Smooth muscle cell (in vitro differentiated cells): ENCODE data around the gene EDN3. TPM values are rescaled to one million over a fixed set of nuclear protein-coding genes. Genes with fewer than 3 reads are reported as not detected.

Experiments
- DNase-seq: peaks from one replicate; lab custom pipeline; 2025; ENCODE audit not compliant: unreplicated experiment; lab: John Stamatoyannopoulos, UW
- H2AFZ ChIP-seq: fragments of 200-600 bp; sonication (generic); 2 replicates; pipeline ENCODE4 v1.6.0; 2016; ENCODE audit warnings: antibody characterized with exemption, low read depth, mild to moderate bottlenecking
- H3F3A ChIP-seq: fragments of 200-600 bp; sonication (generic); 2 replicates; pipeline ENCODE4 v1.6.0; 2017; ENCODE audit warnings: antibody characterized with exemption, low read depth
- H3K27ac ChIP-seq: fragments of 200-600 bp; sonication (generic); 2 replicates; pipeline ENCODE4 v1.5.1; 2016; ENCODE audit warnings: low read depth, mild to moderate bottlenecking
- H3K27me3 ChIP-seq: fragments of 200-600 bp; sonication (generic); 2 replicates; pipeline ENCODE4 v1.6.1; 2016; ENCODE audit warnings: low read depth, mild to moderate bottlenecking
- H3K36me3 ChIP-seq: fragments of 200-600 bp; sonication (generic); 2 replicates; pipeline ENCODE4 v1.5.1; 2016; ENCODE audit warnings: low read depth
- H3K4me1 ChIP-seq: fragments of 200-600 bp; sonication (generic); 2 replicates; pipeline ENCODE4 v1.5.1; 2016; ENCODE audit warnings: low read depth
- H3K4me2 ChIP-seq: fragments of 200-600 bp; sonication (generic); 2 replicates; pipeline ENCODE4 v1.6.0; 2016; ENCODE audit warnings: mild to moderate bottlenecking
- H3K4me3 ChIP-seq: fragments of 200-600 bp; sonication (generic); 2 replicates; pipeline ENCODE4 v1.5.1; 2016; ENCODE audit warnings: mild to moderate bottlenecking
- H3K79me2 ChIP-seq: fragments of 200-600 bp; sonication (generic); 2 replicates; pipeline ENCODE4 v1.6.0; 2016; ENCODE audit warnings: low read depth, mild to moderate bottlenecking
- H3K9ac ChIP-seq: fragments of 200-600 bp; sonication (generic); 2 replicates; pipeline ENCODE4 v1.6.0; 2016; ENCODE audit warnings: low read depth
- H3K9me3 ChIP-seq: fragments of 200-600 bp; sonication (generic); replicated peaks from 2 replicates; pipeline ENCODE4 v1.5.1; 2016; ENCODE audit warnings: low read depth
- H4K20me1 ChIP-seq: fragments of 200-600 bp; sonication (generic); 2 replicates; pipeline ENCODE4 v1.6.0; 2016; ENCODE audit warnings: low read depth
- WGBS: methylation state at CpG from one replicate; pipeline ENCODE4 v1.1.7; 2016; ENCODE audit warnings: low lambda C conversion rate; 5-methylcytosine and 5-hydroxymethylcytosine counted together
- polyA plus RNA-seq: library from polyadenylated mRNA; unstranded; fragments of >200 nt; fragmentation: Nextera tagmentation; extraction: Ambion mirVana; gene quantifications from 2 replicates; pipeline ENCODE4 v1.2.1, GENCODE V29; 2016
- total RNA-seq: library from RNA; depleted of rRNA; stranded (reverse); fragments of >200 nt; gene quantifications from 2 replicates; pipeline ENCODE4 v1.2.3, GENCODE V29; 2014
- TF ChIP-seq, protein P1 (sequence below): fragments of 200-600 bp; sonication (generic); IDR thresholded peaks from 2 replicates; pipeline ENCODE4 v1.5.1; 2017; ENCODE audit warnings: borderline replicate concordance, mild to moderate bottlenecking, antibody characterized with exemption; ENCODE audit not compliant: insufficient read depth, poor library complexity, severe bottlenecking

EDN3 gene
- total and polyA plus RNA-seq, 2 experiments from 2014 or later: not detected

DNA sequence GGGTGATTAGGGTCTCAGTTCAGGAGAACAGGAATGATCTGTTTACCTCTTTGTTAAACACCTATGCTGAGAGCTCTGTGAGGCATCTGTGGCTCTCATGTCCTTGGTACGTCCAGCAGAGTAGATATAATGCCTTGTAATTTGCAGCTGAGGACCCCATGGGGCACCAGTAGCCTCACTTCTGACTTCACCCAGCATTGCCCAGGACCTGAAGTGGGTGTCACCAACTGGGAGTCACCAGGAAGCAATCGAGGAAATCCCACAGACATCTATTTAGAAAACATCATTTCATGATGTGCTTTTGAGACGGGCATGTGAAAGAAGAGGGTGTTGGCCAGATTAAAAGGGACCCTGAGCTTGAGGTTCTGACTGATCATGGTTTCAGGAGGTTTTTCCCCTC, 8.8 kb downstream of the EDN3 start:
- no peak overlapping the region for H2AFZ ChIP-seq
- WGBS: 89% methylated on average over 3 of the region's 3 CpGs
- no peak for DNase-seq
- H3K9me3 ChIP-seq: no peaks in the 10 kb centered on the region
- no peak overlapping the region for H3K4me3 ChIP-seq
- TF ChIP-seq, protein P1, sequence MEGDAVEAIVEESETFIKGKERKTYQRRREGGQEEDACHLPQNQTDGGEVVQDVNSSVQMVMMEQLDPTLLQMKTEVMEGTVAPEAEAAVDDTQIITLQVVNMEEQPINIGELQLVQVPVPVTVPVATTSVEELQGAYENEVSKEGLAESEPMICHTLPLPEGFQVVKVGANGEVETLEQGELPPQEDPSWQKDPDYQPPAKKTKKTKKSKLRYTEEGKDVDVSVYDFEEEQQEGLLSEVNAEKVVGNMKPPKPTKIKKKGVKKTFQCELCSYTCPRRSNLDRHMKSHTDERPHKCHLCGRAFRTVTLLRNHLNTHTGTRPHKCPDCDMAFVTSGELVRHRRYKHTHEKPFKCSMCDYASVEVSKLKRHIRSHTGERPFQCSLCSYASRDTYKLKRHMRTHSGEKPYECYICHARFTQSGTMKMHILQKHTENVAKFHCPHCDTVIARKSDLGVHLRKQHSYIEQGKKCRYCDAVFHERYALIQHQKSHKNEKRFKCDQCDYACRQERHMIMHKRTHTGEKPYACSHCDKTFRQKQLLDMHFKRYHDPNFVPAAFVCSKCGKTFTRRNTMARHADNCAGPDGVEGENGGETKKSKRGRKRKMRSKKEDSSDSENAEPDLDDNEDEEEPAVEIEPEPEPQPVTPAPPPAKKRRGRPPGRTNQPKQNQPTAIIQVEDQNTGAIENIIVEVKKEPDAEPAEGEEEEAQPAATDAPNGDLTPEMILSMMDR: no peak
- H3K36me3 ChIP-seq: no peaks in the 10 kb centered on the region
- H3K4me1 ChIP-seq: no peaks in the 10 kb centered on the region
- H3K4me2 ChIP-seq: no peak overlapping the region
- no peaks in the 10 kb centered on the region for H3K79me2 ChIP-seq
- H3K27ac ChIP-seq: no peak overlapping the region
- peaks cover 25% of the 10 kb centered on the region for H3K27me3 ChIP-seq
- no peak overlapping the region for H3K9ac ChIP-seq
- H3F3A ChIP-seq: no peaks in the 10 kb centered on the region
- no peaks in the 10 kb centered on the region for H4K20me1 ChIP-seq

DNA sequence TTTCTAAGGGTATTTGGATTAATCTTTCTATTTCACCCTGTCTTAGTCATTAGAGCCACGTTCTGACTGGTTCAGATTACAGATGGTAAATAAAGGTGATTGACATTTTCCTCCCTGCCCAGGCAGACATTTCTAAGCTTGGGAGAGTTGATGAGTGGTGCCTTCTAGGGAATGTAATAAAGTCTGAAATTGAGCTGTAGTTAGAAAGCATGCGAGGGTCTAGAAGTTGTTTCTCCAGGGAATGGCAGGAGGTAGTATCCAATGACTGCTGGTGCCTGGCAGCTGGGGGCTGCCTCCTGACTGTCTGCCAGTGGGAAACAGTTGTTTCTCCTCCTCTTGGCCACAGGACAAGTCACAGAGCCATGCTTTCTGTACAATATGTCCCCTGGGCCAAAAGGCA, 14.6 kb downstream of the EDN3 start:
- Histone ChIP-seq H3K9me3 (no peaks in the 10 kb centered on the region), H3K4me3 (no peak overlapping the region), H3K27me3 (peaks cover 7% of the 10 kb centered on the region), H2AFZ (no peak overlapping the region), H3K9ac (no peak overlapping the region), H4K20me1 (no peaks in the 10 kb centered on the region), H3K4me1 (no peaks in the 10 kb centered on the region), H3K4me2 (no peak overlapping the region), H3K27ac (no peak overlapping the region), H3F3A (no peaks in the 10 kb centered on the region), H3K36me3 (no peaks in the 10 kb centered on the region), H3K79me2 (no peaks in the 10 kb centered on the region)
- no peak for DNase-seq
- 74% methylated on average over 2 of the region's 2 CpGs for WGBS
- TF ChIP-seq, protein P1: no peak

DNA sequence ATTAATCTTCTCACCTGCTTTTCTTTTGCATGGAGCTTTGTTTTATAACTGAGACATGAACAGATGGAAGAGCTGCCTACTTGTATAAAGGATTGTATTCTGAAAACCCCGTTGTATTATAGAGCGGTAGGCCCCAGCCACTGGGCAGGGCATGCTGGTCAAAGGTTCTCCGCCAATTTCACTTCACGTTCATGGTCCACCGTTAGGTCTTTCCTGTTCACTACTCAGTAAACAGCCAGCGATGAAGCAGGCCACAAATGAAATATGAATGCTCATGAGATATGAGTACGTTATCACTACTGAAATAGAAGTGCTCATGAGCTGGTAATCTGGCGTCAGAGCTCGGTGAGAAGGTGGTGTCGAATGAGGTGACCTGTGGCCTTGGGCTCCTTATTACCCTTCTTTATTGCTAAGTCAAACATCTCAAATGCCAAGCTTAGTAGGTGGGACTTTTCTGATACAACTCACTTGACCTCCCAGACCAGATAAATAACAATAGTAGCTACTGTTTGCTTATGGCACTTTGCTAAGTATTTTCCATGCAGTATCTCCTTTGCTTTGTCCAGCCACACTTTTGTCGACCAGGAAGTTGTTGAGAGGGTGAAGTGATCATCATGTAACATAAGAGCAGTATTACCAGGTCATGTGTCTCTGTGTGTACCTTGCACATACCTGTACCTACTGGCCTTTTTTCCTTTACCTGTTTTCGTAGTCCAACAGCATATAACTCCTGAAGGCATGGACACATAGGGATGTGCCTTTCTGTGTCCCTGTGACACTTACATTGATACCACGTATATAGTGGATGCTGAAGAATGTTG, 16.7 kb downstream of the EDN3 start:
- Histone ChIP-seq H3K4me3 (no peak overlapping the region), H3K9me3 (no peaks in the 10 kb centered on the region), H3K36me3 (no peaks in the 10 kb centered on the region), H3F3A (no peaks in the 10 kb centered on the region), H4K20me1 (no peaks in the 10 kb centered on the region), H3K9ac (no peak overlapping the region), H3K4me2 (no peak overlapping the region), H3K79me2 (no peaks in the 10 kb centered on the region), H2AFZ (no peak overlapping the region), H3K4me1 (no peaks in the 10 kb centered on the region), H3K27me3 (peaks cover 18% of the 10 kb centered on the region), H3K27ac (no peak overlapping the region)
- DNase-seq: no peak
- 91% methylated on average over 13 of the region's 13 CpGs for WGBS
- TF ChIP-seq, protein P1: no peak
